Measurements from ENCODE around the gene TTBK1.

Gene TTBK1

GRCh38 chr6:43308101-43308989, 65.1 kb downstream of the TTBK1 start, which contains the start of gene CRIP3:
Gene CRIP3 (minus strand): TSS chr6:43308826. CDS start chr6:43308792, 34 bp downstream.
- DNase-seq, result peak; percentile 48

GRCh38 chr6:43308990-43309477, 65.8 kb downstream of the TTBK1 start:
- DNase-seq, result no peak

GRCh38 chr6:43310134-43310533, 66.9 kb downstream of the TTBK1 start:
- DNase-seq, result no peak

DNA sequence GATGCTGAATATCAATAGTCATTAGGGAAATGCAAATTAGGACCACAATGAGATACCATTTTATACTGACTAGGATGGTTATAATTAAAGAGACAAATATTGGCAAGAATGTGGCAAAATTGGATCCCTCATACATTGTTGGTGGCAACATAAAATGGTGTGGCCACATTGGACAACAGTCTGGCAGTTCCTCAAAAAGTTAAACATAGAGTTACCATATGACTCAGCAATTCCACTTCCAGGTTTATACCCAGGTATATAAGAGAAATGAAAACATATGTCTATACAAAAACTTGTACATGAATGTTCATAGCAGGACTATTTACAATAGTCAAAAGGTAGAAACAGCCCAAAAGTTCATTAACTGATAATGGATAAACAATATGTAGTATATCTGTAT, 67.3 kb downstream of the TTBK1 start:
- no peak for DNase-seq

- no peak for DNase-seq
These were observed 68.4 kb downstream of the TTBK1 start for GRCh38 chr6:43311666-43312065.

- DNase-seq, result no peak
These were observed 70.5 kb downstream of the TTBK1 start for GRCh38 chr6:43313813-43314212.

DNA sequence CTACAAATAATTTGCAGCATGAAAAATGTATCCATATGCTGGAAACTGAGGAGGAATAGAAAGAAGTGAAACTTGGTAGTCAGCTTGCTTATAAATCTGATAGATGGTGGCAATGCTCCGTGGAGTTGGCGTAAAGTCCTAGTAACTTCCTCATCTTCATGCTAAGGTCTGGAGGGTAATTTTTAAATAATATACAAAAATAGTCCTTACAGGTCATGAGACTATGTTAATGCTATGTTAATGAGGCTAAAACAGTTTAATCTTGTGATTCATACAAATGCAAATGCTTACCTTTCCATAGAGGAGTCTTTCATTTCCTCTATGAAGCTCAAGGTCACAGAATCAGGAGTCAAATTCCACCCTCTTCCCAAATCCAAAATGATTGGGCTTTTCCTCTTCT, 74.7 kb downstream of the TTBK1 start:
- DNase-seq, result no peak

GRCh38 chr6:43325876-43326275, 82.6 kb downstream of the TTBK1 start:
- DNase-seq, result no peak

GRCh38 chr6:43328528-43328927, 85.2 kb downstream of the TTBK1 start:
- DNase-seq, result no peak

DNA sequence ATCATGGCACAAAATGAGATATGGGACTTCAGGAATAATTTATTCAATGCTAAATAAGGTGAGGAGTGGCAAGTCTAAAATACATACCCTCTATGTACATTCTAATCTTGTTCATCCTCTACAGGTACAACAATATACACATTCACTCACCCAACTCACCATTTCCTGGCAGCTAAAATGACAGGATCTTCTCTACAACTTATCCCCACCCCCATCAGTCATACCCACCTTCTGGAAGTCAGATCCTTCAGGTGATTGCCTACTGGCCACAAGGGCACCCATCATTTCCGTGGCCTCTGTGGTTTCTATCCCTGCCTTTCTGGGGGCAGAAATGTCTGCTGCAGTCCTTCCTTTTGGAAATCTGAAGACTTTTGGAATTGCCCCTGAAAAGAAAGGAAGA, 88.2 kb downstream of the TTBK1 start:
- no peak for DNase-seq

DNA sequence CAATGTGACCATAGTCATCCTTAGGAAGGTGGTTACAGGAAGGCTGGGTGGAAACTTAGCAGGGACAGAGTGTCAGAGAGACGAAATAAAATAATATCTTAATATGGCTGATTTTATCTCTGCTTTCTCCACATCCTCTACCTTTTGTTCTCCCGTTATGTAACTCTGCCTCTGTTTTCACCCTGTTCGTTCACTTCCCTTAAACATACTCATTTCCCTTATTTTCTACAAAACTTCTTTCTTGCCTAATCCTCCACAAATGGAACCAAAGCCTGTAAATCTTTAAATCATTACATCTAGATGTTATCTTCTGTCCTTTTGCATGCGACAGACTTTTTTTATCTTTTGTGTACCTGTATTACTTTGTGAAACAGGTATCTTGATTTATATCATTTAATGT, 88.6 kb downstream of the TTBK1 start:
- no peak for DNase-seq

DNA sequence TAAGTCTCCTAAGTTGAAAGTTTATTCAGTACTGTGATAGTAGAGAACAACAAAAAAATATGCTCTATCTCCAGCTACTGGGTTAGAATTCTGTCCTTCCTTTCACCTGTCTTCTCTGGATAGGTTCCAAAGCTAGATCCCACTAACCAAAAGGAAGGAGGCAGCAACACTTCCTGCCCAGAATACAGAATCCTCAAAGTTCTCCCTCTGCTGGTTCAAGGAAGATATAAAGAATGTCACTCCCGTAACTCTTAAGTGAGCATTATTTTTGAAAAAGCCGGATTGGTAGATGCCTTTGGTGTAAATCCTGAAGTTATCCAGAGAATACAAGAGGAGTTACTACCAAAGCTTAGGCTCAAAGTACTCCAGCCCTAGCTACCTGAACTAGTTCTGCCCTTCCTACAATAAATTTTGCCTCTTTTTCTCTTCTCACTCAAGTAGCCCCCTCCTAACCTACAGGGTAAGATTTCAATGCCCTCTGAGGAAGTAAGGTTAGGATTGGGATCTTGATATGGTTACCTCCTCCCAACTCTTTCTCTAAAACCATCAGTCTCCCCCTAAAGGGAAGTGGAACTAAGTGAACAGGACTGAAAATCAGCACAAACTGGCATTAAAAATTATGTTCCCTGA, 91.3 kb downstream of the TTBK1 start:
- DNase-seq, result no peak

GRCh38 chr6:43335469-43335868, 92.2 kb downstream of the TTBK1 start:
- no peak for DNase-seq

GRCh38 chr6:43336382-43336781, 93.1 kb downstream of the TTBK1 start:
- no peak for DNase-seq
